ENCODE data around the gene CCDC97. TPM values are rescaled to one million over a fixed set of nuclear protein-coding genes. Genes with fewer than 3 reads are reported as not detected.
A peak's percentile ranks its signal among the peaks of the same experiment; 100 is the strongest.

CCDC97 gene
- total and polyA plus RNA-seq, 10 donors: 12.7 to 38.2 (median 23.9) TPM

- Histone ChIP-seq H3K9me3 (no peaks in the 10 kb centered on the region), H3K27me3 (replicated peaks in 1 of 7) (no peaks in the 10 kb centered on the region), H3K4me3 (peak overlapping the region in 7 of 8 donors; percentile 15 to 57 (median 34)), H3K36me3 (peaks cover 0 to 63% (median 22%) of the 10 kb centered on the region in 6 donors), H3K27ac (peak overlapping the region; percentile 83 to 94 (median 90)), H3K4me1 (peaks cover 61 to 100% (median 93%) of the 10 kb centered on the region in 6 donors)
- TF ChIP-seq POLR2AphosphoS5 (IDR thresholded peaks at IDR 0.05): no peak
- no peak for TF ChIP-seq CTCF (IDR thresholded peaks at IDR 0.05 in 8 of 11, conservative IDR thresholded peaks at IDR 0.05 in 3 of 11)
- TF ChIP-seq POLR2A (IDR thresholded peaks at IDR 0.05): no peak
- intact Hi-C loops (cut with DNase I; ENCODE audit: low total_unique reads): no loop called here
- WGBS, 5 donors: 4 to 16% (median 8%) methylated on average over 9 to 13 of the region's 13 CpGs
- no peak for DNase-seq
These were observed 17.2 kb downstream of the CCDC97 start for GRCh38 chr19:41327076-41327575.

- intact Hi-C loops (cut with DNase I; ENCODE audit: low total_unique reads): loop anchor here (2.0 kb wide), 1 partner anchor 19 kb away; no protein-coding TSS in a partner anchor
- peak; percentile 98 for DNase-seq
- Histone ChIP-seq H3K4me3 (peak overlapping the region in 7 of 8 donors; percentile 15 to 57 (median 34)), H3K36me3 (peaks cover 0 to 63% (median 25%) of the 10 kb centered on the region in 6 donors), H3K9me3 (no peaks in the 10 kb centered on the region), H3K27ac (peak overlapping the region; percentile 83 to 94 (median 90)), H3K27me3 (replicated peaks in 1 of 7) (no peaks in the 10 kb centered on the region), H3K4me1 (peaks cover 57 to 100% (median 90%) of the 10 kb centered on the region in 6 donors)
- TF ChIP-seq CTCF (IDR thresholded peaks at IDR 0.05 in 8 of 11, conservative IDR thresholded peaks at IDR 0.05 in 3 of 11): peak in 4 of 11 experiments; percentile 13 to 35 (median 23)
- TF ChIP-seq POLR2AphosphoS5 (IDR thresholded peaks at IDR 0.05): peak; percentile 86 to 95 (median 88)
- no peak for TF ChIP-seq POLR2A (IDR thresholded peaks at IDR 0.05)
- 2 to 8% (median 5%) methylated on average over 9 to 33 of the region's 33 CpGs for WGBS, 5 donors
These were observed 17.7 kb downstream of the CCDC97 start for GRCh38 chr19:41327576-41328156.

- H3K9me3 ChIP-seq: no peaks in the 10 kb centered on the region
- peak overlapping the region; percentile 83 to 94 (median 90) for H3K27ac ChIP-seq
- WGBS, 5 donors: 10 to 16% (median 16%) methylated on average over 19 to 22 of the region's 22 CpGs
- H3K4me1 ChIP-seq: peaks cover 54 to 100% (median 86%) of the 10 kb centered on the region in 6 donors
- peak overlapping the region in 6 of 8 donors; percentile 15 to 57 (median 34) for H3K4me3 ChIP-seq
- intact Hi-C loops (cut with DNase I; ENCODE audit: low total_unique reads): loop anchor here (2.0 kb wide), 1 partner anchor 19 kb away; no protein-coding TSS in a partner anchor
- no peaks in the 10 kb centered on the region for H3K27me3 ChIP-seq (replicated peaks in 1 of 7)
- peaks cover 0 to 62% (median 29%) of the 10 kb centered on the region in 6 donors for H3K36me3 ChIP-seq
- TF ChIP-seq CTCF (IDR thresholded peaks at IDR 0.05 in 8 of 11, conservative IDR thresholded peaks at IDR 0.05 in 3 of 11): no peak
- no peak for TF ChIP-seq POLR2AphosphoS5 (IDR thresholded peaks at IDR 0.05)
- TF ChIP-seq POLR2A (IDR thresholded peaks at IDR 0.05): no peak
- DNase-seq: peak; percentile 88
These were observed 18.3 kb downstream of the CCDC97 start for GRCh38 chr19:41328157-41328841.

Measured in spleen (tissue), 11 donors.